Endothelial cell of umbilical vein (primary cell): ENCODE measurements around the gene MELTF. TPM values are rescaled to one million over a fixed set of nuclear protein-coding genes. Genes with fewer than 3 reads are reported as not detected.

ENCODE experiments used
- BruUV-seq: library from RNA; stranded (reverse); fragments of 400-500 nt; replicated peaks from 2 replicates; lab custom pipeline; 2021; lab: Mats Ljungman, UMichigan
- CTCF ChIA-PET: fragments of 300-600, 350-600 bp; sonication (Branson Sonifier 250); formaldehyde crosslinking; loops from one replicate; lab custom pipeline; 2021; ENCODE audit warnings: antibody characterized with exemption, inconsistent platforms; lab: Charles Lee
- POLR2A ChIA-PET: fragments of 300-600, 350-600 bp; sonication (Branson Sonifier 250); formaldehyde crosslinking; loops from one replicate; lab custom pipeline; 2021; ENCODE audit warnings: antibody characterized with exemption, inconsistent platforms; lab: Charles Lee
- DNase-seq: peaks from one replicate; pipeline ENCODE4 v3.0.0-alpha.2; 2011; ENCODE audit warnings: low read depth, low spot score
- FAIRE-seq: peaks from 2 replicates; lab custom pipeline; 2011; peaks lifted over from hg19 to GRCh38; lab: Jason Lieb, UNC
- H2AFZ ChIP-seq: 2 replicates; pipeline ENCODE4 v1.6.0; 2012; ENCODE audit warnings: low read depth, low read length, control low read depth, inconsistent platforms
- H3K27ac ChIP-seq: 2 replicates; pipeline ENCODE4 v1.5.1; 2011; ENCODE audit warnings: low read depth, mild to moderate bottlenecking, control low read depth, low read length, moderate library complexity; ENCODE audit not compliant: insufficient read depth
- H3K27me3 ChIP-seq, 2 experiments: 2 replicates each; pipeline versions ENCODE4 v1.6.0 to v1.6.1; 2011; ENCODE audit warnings: low read length in 2 of 2, mixed read lengths in 1 of 2; ENCODE audit not compliant: control insufficient read depth in 2 of 2, insufficient read depth in 2 of 2
- H3K36me3 ChIP-seq, 2 experiments: 2 replicates in 1 of 2; 3 replicates in 1 of 2; pipeline ENCODE4 v1.5.1; 2011; ENCODE audit warnings: low read length in 2 of 2, mild to moderate bottlenecking in 1 of 2, moderate library complexity in 1 of 2; ENCODE audit not compliant: control insufficient read depth in 2 of 2, insufficient read depth in 2 of 2; ENCODE audit errors: extremely low read depth in 1 of 2
- H3K4me1 ChIP-seq: 3 replicates; pipeline ENCODE4 v1.5.1; 2011; ENCODE audit warnings: mild to moderate bottlenecking, low read length; ENCODE audit not compliant: control insufficient read depth, insufficient read depth; ENCODE audit errors: extremely low read depth
- H3K4me2 ChIP-seq: 2 replicates; pipeline ENCODE4 v1.6.1; 2011; ENCODE audit warnings: low read length, control low read depth, mixed read lengths; ENCODE audit not compliant: insufficient read depth
- H3K4me3 ChIP-seq, 3 experiments: fragments of 200-600 bp in 1 of 3; sonication (generic), shearing (Covaris generic) in 1 of 3; replicated peaks in 1 of 3; 2 replicates each; pipeline ENCODE4 v1.5.1; 2011 to 2016; ENCODE audit warnings: control low read depth in 3 of 3, low read length in 3 of 3, mild to moderate bottlenecking in 2 of 3, inconsistent platforms in 1 of 3, low read depth in 1 of 3, moderate library complexity in 1 of 3; ENCODE audit not compliant: insufficient read depth in 1 of 3
- H3K79me2 ChIP-seq: 2 replicates; pipeline ENCODE4 v1.6.0; 2012; ENCODE audit warnings: low read length, inconsistent platforms; ENCODE audit not compliant: control insufficient read depth, insufficient read depth
- H3K9ac ChIP-seq: replicated peaks from 2 replicates; pipeline ENCODE3; 2011; ENCODE audit warnings: low read length, control low read depth; ENCODE audit not compliant: insufficient read depth; ENCODE audit errors: extremely low read depth
- H3K9me1 ChIP-seq: replicated peaks from 3 replicates; pipeline ENCODE4 v1.6.0; 2011; ENCODE audit warnings: mild to moderate bottlenecking, low read length; ENCODE audit not compliant: control insufficient read depth, insufficient read depth; ENCODE audit errors: extremely low read depth
- H3K9me3 ChIP-seq: replicated peaks from 2 replicates; pipeline ENCODE4 v1.5.1; 2012; ENCODE audit warnings: low read length, inconsistent platforms; ENCODE audit not compliant: control insufficient read depth, insufficient read depth
- H4K20me1 ChIP-seq: replicated peaks from 2 replicates; pipeline ENCODE3; 2011; ENCODE audit warnings: mild to moderate bottlenecking, low read length; ENCODE audit not compliant: control insufficient read depth, insufficient read depth; ENCODE audit errors: extremely low read depth
- CTCF ChIP-seq, 2 donors: IDR thresholded peaks; 1 replicate in 1 of 2; 2 replicates in 1 of 2; pipeline ENCODE4 v1.5.1; 2011; ENCODE audit warnings: low read length in 2 of 2, mild to moderate bottlenecking in 2 of 2, moderate library complexity in 2 of 2, control low read depth in 1 of 2, inconsistent platforms in 1 of 2, low read depth in 1 of 2; ENCODE audit not compliant: insufficient read depth in 1 of 2; ENCODE audit errors: extremely low read depth in 1 of 2
- EZH2 ChIP-seq: IDR thresholded peaks from 2 replicates; pipeline ENCODE4 v1.6.1; 2012; ENCODE audit warnings: borderline replicate concordance, low read depth, mild to moderate bottlenecking, moderate library complexity, low read length, inconsistent platforms; ENCODE audit not compliant: severe bottlenecking
- FOS ChIP-seq: IDR thresholded peaks from 2 replicates; pipeline ENCODE4 v1.6.1; 2011; ENCODE audit warnings: mild to moderate bottlenecking, low read length, moderate library complexity, borderline replicate concordance; ENCODE audit not compliant: insufficient read depth
- JUN ChIP-seq: IDR thresholded peaks from 2 replicates; pipeline ENCODE4 v1.6.1; 2011; ENCODE audit warnings: borderline replicate concordance, low read depth; ENCODE audit not compliant: insufficient read length, insufficient read depth
- MYC ChIP-seq: IDR thresholded peaks from one replicate; pipeline ENCODE4 v1.6.1; 2011; ENCODE audit warnings: mild to moderate bottlenecking, low read depth, low read length
- POLR2A ChIP-seq: IDR thresholded peaks from 2 replicates; pipeline ENCODE4 v1.6.1; 2012; ENCODE audit warnings: low read depth, mild to moderate bottlenecking, control low read depth, low read length
- dilution Hi-C: fragments of 300-500 bp; cut with MboI; formaldehyde crosslinking; loops from one replicate; pipeline ENCODE4 v1.15.0; 2019; ENCODE audit warnings: low sequenced_read_pairs; ENCODE audit not compliant: extremely low pct_ligation_motif_present
- intact Hi-C: fragments of 100-400 bp; cut with micrococcal nuclease; formaldehyde crosslinking; loops from one replicate; pipeline ENCODE4 v1.10.0; 2022
- polyA plus RNA-seq, 4 experiments: library from polyadenylated mRNA; depleted of rRNA in 3 of 4; stranded (reverse) in 3 of 4; unstranded in 1 of 4; fragments of >200 nt; gene quantifications; 2 replicates each; pipeline versions ENCODE4 v1.2.1 to v1.2.3, GENCODE V29; 2011 to 2012; ENCODE audit warnings: missing spikeins in 1 of 4
- total RNA-seq: library from RNA; stranded (reverse); gene quantifications from 2 replicates; pipeline ENCODE4 v1.2.3, GENCODE V29; 2021

Gene MELTF
- total and polyA plus RNA-seq, 2 donors (not counting 3 experiments of a cell fraction or from before 2014, with no cell fraction given), result 0.59 to 2.3 TPM

DNA sequence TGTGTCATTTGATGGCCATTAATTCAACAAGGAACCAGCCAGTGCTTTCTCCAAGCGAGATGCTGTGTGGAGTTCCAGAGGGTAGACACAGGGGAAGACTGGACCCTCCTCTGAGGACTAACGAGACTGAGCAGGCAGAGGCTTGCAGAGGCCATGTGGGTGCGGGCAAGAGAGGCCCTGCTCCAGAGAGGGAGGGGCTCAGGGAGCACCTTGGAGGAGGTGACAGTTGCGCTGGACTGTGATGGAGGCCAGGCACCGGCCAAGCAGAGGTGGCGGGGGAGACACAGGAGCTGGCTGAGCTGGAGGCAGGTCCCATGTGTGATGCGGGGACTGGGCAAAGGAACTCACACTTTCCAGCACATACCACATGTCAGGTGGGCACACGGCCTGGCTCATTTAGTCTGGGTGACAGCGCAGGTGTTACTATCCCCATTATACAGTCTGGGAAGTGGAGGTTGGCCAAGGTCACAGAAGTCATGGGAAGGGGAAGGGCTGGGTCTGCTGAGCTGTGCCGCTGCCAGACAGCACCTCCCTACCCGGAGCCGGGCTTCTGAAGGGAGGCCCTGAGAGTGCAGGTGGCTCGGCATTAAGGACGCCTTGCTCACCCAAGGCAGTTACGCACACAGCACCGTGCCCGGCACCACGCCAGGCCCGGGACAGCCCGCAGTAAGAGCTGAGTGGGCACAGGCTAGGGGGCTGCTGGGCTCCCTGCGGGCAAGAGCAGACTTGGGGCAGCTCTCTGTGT lies 3.7 kb downstream of the MELTF start:
- ChIA-PET POLR2A (no interaction called here), CTCF (interaction anchor here (1.8 kb wide), 1 partner anchor 23 kb away, joined by 6 read pairs; no protein-coding TSS in a partner anchor)
- no peak for DNase-seq
- H3K27ac ChIP-seq, result no peak overlapping the region
- no peaks in the 10 kb centered on the region for H3K79me2 ChIP-seq
- H3K9me1 ChIP-seq, result no peaks in the 10 kb centered on the region
- intact Hi-C loops (no loop called here), dilution Hi-C loops (no loop called here)
- TF ChIP-seq MYC (no peak), EZH2 (no peak), FOS (no peak), CTCF (IDR thresholded peaks at IDR 0.05; ENCODE audit: extremely low read depth in 1 of 2, insufficient read depth in 1 of 2, low read depth in 1 of 2, low read length in 2 of 2) (no peak), JUN (no peak), POLR2A (no peak)
- H2AFZ ChIP-seq, result no peak overlapping the region
- no peaks in the 10 kb centered on the region for H3K36me3 ChIP-seq
- FAIRE-seq, result no peak
- H4K20me1 ChIP-seq, result no peaks in the 10 kb centered on the region
- no peak overlapping the region for H3K4me3 ChIP-seq
- H3K9me3 ChIP-seq, result no peaks in the 10 kb centered on the region
- H3K4me2 ChIP-seq, result no peak overlapping the region
- H3K9ac ChIP-seq, result no peak overlapping the region
- H3K27me3 ChIP-seq, result peaks cover 12 to 15% of the 10 kb centered on the region in 2 experiments
- no TSS peak for BruUV-seq
- peaks cover 1% of the 10 kb centered on the region for H3K4me1 ChIP-seq
